ENCODE data around the gene GREB1. TPM values are rescaled to one million over a fixed set of nuclear protein-coding genes. Genes with fewer than 3 reads are reported as not detected.
A peak's percentile ranks its signal among the peaks of the same experiment; 100 is the strongest.

GREB1 gene
- total and polyA plus RNA-seq, 2 of the 13 experiments (the other 11 are each of a cell fraction or from before 2014, with no cell fraction given) = 31.3 to 61.2 TPM

GRCh38 chr2:11542275-11542819 lies 8.5 kb downstream of the GREB1 start (continued):
- TF ChIP-seq ISL2 (CRISPR knock-in tag; IDR thresholded peaks at IDR 0.05) (peak; percentile 38; the same call in 1 of the 2 replicates), ZNF672 (CRISPR knock-in tag; IDR thresholded peaks at IDR 0.05) (no peak), ZNF761 (CRISPR knock-in tag; conservative IDR thresholded peaks at IDR 0.05) (0 out of 2 replicates have a peak, but pooled peaks have one; percentile 34), MAZ (IDR thresholded peaks at IDR 0.05; ENCODE audit: borderline replicate concordance, low read depth, low read length) (no peak), MAZ (CRISPR knock-in tag; IDR thresholded peaks at IDR 0.05; ENCODE audit: low read depth) (no peak), KDM2A (CRISPR knock-in tag; IDR thresholded peaks at IDR 0.05; ENCODE audit: borderline replicate concordance, low read depth) (no peak), MAFF (IDR thresholded peaks at IDR 0.05; ENCODE audit: low read depth, low read length) (no peak), YEATS4 (CRISPR knock-in tag; IDR thresholded peaks at IDR 0.05; ENCODE audit: borderline replicate concordance) (no peak), HNRNPUL1 (IDR thresholded peaks at IDR 0.05; ENCODE audit: low read depth, low read length) (no peak), IRF1 (CRISPR knock-in tag; IDR thresholded peaks at IDR 0.05; ENCODE audit: low read depth) (no peak), ZNF878 (CRISPR knock-in tag; IDR thresholded peaks at IDR 0.05) (no peak), PLRG1 (conservative IDR thresholded peaks at IDR 0.05) (no peak), MEIS1 (CRISPR knock-in tag; IDR thresholded peaks at IDR 0.05; ENCODE audit: borderline replicate concordance) (peak; percentile 32; the same call in 1 of the 2 replicates), ZNF652 (CRISPR knock-in tag; IDR thresholded peaks at IDR 0.05; ENCODE audit: borderline replicate concordance, low read depth) (no peak), MAF1 (CRISPR knock-in tag; IDR thresholded peaks at IDR 0.05; ENCODE audit: borderline replicate concordance) (no peak)
- TF ChIP-seq, protein P1, sequence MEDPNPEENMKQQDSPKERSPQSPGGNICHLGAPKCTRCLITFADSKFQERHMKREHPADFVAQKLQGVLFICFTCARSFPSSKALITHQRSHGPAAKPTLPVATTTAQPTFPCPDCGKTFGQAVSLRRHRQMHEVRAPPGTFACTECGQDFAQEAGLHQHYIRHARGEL (CRISPR knock-in tag; IDR thresholded peaks at IDR 0.05) = no peak
- TF ChIP-seq, protein P2, sequence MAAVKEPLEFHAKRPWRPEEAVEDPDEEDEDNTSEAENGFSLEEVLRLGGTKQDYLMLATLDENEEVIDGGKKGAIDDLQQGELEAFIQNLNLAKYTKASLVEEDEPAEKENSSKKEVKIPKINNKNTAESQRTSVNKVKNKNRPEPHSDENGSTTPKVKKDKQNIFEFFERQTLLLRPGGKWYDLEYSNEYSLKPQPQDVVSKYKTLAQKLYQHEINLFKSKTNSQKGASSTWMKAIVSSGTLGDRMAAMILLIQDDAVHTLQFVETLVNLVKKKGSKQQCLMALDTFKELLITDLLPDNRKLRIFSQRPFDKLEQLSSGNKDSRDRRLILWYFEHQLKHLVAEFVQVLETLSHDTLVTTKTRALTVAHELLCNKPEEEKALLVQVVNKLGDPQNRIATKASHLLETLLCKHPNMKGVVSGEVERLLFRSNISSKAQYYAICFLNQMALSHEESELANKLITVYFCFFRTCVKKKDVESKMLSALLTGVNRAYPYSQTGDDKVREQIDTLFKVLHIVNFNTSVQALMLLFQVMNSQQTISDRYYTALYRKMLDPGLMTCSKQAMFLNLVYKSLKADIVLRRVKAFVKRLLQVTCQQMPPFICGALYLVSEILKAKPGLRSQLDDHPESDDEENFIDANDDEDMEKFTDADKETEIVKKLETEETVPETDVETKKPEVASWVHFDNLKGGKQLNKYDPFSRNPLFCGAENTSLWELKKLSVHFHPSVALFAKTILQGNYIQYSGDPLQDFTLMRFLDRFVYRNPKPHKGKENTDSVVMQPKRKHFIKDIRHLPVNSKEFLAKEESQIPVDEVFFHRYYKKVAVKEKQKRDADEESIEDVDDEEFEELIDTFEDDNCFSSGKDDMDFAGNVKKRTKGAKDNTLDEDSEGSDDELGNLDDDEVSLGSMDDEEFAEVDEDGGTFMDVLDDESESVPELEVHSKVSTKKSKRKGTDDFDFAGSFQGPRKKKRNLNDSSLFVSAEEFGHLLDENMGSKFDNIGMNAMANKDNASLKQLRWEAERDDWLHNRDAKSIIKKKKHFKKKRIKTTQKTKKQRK (IDR thresholded peaks at IDR 0.05; ENCODE audit: low read length) = no peak
- TF ChIP-seq, protein P3, sequence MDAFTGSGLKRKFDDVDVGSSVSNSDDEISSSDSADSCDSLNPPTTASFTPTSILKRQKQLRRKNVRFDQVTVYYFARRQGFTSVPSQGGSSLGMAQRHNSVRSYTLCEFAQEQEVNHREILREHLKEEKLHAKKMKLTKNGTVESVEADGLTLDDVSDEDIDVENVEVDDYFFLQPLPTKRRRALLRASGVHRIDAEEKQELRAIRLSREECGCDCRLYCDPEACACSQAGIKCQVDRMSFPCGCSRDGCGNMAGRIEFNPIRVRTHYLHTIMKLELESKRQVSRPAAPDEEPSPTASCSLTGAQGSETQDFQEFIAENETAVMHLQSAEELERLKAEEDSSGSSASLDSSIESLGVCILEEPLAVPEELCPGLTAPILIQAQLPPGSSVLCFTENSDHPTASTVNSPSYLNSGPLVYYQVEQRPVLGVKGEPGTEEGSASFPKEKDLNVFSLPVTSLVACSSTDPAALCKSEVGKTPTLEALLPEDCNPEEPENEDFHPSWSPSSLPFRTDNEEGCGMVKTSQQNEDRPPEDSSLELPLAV (CRISPR knock-in tag; conservative IDR thresholded peaks at IDR 0.05; ENCODE audit: low read depth) = no peak
- TF ChIP-seq, protein P4, sequence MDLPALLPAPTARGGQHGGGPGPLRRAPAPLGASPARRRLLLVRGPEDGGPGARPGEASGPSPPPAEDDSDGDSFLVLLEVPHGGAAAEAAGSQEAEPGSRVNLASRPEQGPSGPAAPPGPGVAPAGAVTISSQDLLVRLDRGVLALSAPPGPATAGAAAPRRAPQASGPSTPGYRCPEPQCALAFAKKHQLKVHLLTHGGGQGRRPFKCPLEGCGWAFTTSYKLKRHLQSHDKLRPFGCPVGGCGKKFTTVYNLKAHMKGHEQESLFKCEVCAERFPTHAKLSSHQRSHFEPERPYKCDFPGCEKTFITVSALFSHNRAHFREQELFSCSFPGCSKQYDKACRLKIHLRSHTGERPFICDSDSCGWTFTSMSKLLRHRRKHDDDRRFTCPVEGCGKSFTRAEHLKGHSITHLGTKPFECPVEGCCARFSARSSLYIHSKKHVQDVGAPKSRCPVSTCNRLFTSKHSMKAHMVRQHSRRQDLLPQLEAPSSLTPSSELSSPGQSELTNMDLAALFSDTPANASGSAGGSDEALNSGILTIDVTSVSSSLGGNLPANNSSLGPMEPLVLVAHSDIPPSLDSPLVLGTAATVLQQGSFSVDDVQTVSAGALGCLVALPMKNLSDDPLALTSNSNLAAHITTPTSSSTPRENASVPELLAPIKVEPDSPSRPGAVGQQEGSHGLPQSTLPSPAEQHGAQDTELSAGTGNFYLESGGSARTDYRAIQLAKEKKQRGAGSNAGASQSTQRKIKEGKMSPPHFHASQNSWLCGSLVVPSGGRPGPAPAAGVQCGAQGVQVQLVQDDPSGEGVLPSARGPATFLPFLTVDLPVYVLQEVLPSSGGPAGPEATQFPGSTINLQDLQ (CRISPR knock-in tag; IDR thresholded peaks at IDR 0.05) = no peak
- TF ChIP-seq, protein P5, sequence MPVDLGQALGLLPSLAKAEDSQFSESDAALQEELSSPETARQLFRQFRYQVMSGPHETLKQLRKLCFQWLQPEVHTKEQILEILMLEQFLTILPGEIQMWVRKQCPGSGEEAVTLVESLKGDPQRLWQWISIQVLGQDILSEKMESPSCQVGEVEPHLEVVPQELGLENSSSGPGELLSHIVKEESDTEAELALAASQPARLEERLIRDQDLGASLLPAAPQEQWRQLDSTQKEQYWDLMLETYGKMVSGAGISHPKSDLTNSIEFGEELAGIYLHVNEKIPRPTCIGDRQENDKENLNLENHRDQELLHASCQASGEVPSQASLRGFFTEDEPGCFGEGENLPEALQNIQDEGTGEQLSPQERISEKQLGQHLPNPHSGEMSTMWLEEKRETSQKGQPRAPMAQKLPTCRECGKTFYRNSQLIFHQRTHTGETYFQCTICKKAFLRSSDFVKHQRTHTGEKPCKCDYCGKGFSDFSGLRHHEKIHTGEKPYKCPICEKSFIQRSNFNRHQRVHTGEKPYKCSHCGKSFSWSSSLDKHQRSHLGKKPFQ (CRISPR knock-in tag; IDR thresholded peaks at IDR 0.05; ENCODE audit: insufficient replicate concordance) = no peak

Data from HepG2 (cell line).